Rectal smooth muscle tissue (tissue), 1 donor: ENCODE results near the gene RGP1.
A peak's percentile ranks its signal among the peaks of the same experiment; 100 is the strongest.

Experiments used
- H3K27ac ChIP-seq: one replicate; pipeline ENCODE4 v1.7.0; 2013; ENCODE audit warnings: low read depth, low read length, inconsistent platforms
- H3K27me3 ChIP-seq: one replicate; pipeline ENCODE4 v1.7.0; 2013; ENCODE audit warnings: low read length; ENCODE audit not compliant: control insufficient read depth, insufficient read depth
- H3K36me3 ChIP-seq: one replicate; pipeline ENCODE4 v1.7.0; 2013; ENCODE audit warnings: low read length; ENCODE audit not compliant: control insufficient read depth, insufficient read depth
- H3K4me1 ChIP-seq: one replicate; pipeline ENCODE4 v1.7.0; 2013; ENCODE audit warnings: low read length; ENCODE audit not compliant: control insufficient read depth, insufficient read depth
- H3K4me3 ChIP-seq: one replicate; pipeline ENCODE4 v1.7.0; 2013; ENCODE audit warnings: low read length
- H3K9ac ChIP-seq: one replicate; pipeline ENCODE4 v1.7.0; 2013; ENCODE audit warnings: low read length

The RGP1 gene

GRCh38 chr9:35748858-35749514 is at the start of gene RGP1, which contains the start of gene GBA2:
Gene RGP1, plus strand, starts transcription at chr9:35749287. Its CDS starts 469 bp downstream, at chr9:35749756.
Gene GBA2, minus strand, starts transcription at chr9:35749228. Its CDS starts 524 bp downstream, at chr9:35748704.
- H3K27me3 ChIP-seq, result no peaks in the 10 kb centered on the region
- H3K4me3 ChIP-seq, result peak within 1 kb of the TSS; percentile 84
- H3K9ac ChIP-seq, result peak within 1 kb of the TSS; percentile 90
- H3K27ac ChIP-seq, result peak within 1 kb of the TSS; percentile 80
- H3K36me3 ChIP-seq, result peaks cover 37% of the 10 kb centered on the region
- peaks cover 22% of the 10 kb centered on the region for H3K4me1 ChIP-seq

- no peak overlapping the region for H3K4me3 ChIP-seq
- peaks cover 2% of the 10 kb centered on the region for H3K4me1 ChIP-seq
- H3K36me3 ChIP-seq, result peaks cover 78% of the 10 kb centered on the region
- H3K27ac ChIP-seq, result no peak overlapping the region
- no peak overlapping the region for H3K9ac ChIP-seq
- no peaks in the 10 kb centered on the region for H3K27me3 ChIP-seq
Observed at GRCh38 chr9:35700031-35700430, 49.1 kb upstream of the RGP1 start.

- H3K27ac ChIP-seq, result no peak overlapping the region
- no peaks in the 10 kb centered on the region for H3K27me3 ChIP-seq
- H3K9ac ChIP-seq, result no peak overlapping the region
- peaks cover 2% of the 10 kb centered on the region for H3K4me1 ChIP-seq
- peaks cover 87% of the 10 kb centered on the region for H3K36me3 ChIP-seq
- H3K4me3 ChIP-seq, result no peak overlapping the region
Observed at GRCh38 chr9:35700942-35701341, 48.1 kb upstream of the RGP1 start.

- Histone ChIP-seq H3K36me3 (peaks cover 94% of the 10 kb centered on the region), H3K27ac (no peak overlapping the region), H3K27me3 (no peaks in the 10 kb centered on the region), H3K4me3 (no peak overlapping the region), H3K4me1 (no peaks in the 10 kb centered on the region), H3K9ac (no peak overlapping the region)
Observed at GRCh38 chr9:35702696-35703095, 46.4 kb upstream of the RGP1 start.

- Histone ChIP-seq H3K36me3 (peaks cover 90% of the 10 kb centered on the region), H3K27me3 (no peaks in the 10 kb centered on the region), H3K27ac (no peak overlapping the region), H3K9ac (no peak overlapping the region), H3K4me3 (no peak overlapping the region), H3K4me1 (no peaks in the 10 kb centered on the region)
Observed at GRCh38 chr9:35703906-35704672, 45.0 kb upstream of the RGP1 start.

- Histone ChIP-seq H3K9ac (no peak overlapping the region), H3K27me3 (no peaks in the 10 kb centered on the region), H3K4me3 (no peak overlapping the region), H3K27ac (no peak overlapping the region), H3K36me3 (peaks cover 83% of the 10 kb centered on the region), H3K4me1 (no peaks in the 10 kb centered on the region)
Observed at GRCh38 chr9:35705372-35705771, 43.7 kb upstream of the RGP1 start.

GRCh38 chr9:35705836-35706430 is 43.2 kb upstream of the RGP1 start:
- H3K27ac ChIP-seq, result no peak overlapping the region
- H3K4me3 ChIP-seq, result no peak overlapping the region
- H3K4me1 ChIP-seq, result no peaks in the 10 kb centered on the region
- no peaks in the 10 kb centered on the region for H3K27me3 ChIP-seq
- H3K9ac ChIP-seq, result no peak overlapping the region
- H3K36me3 ChIP-seq, result peaks cover 83% of the 10 kb centered on the region

GRCh38 chr9:35706951-35707350 is 42.1 kb upstream of the RGP1 start:
- H3K4me1 ChIP-seq, result no peaks in the 10 kb centered on the region
- no peak overlapping the region for H3K4me3 ChIP-seq
- no peak overlapping the region for H3K27ac ChIP-seq
- no peak overlapping the region for H3K9ac ChIP-seq
- peaks cover 84% of the 10 kb centered on the region for H3K36me3 ChIP-seq
- no peaks in the 10 kb centered on the region for H3K27me3 ChIP-seq

GRCh38 chr9:35708146-35708545 is 40.9 kb upstream of the RGP1 start:
- H3K27ac ChIP-seq, result no peak overlapping the region
- no peaks in the 10 kb centered on the region for H3K4me1 ChIP-seq

GRCh38 chr9:35710818-35711500 is 38.1 kb upstream of the RGP1 start:
- Histone ChIP-seq H3K4me1 (no peaks in the 10 kb centered on the region), H3K27ac (no peak overlapping the region), H3K9ac (no peak overlapping the region), H3K27me3 (no peaks in the 10 kb centered on the region), H3K4me3 (no peak overlapping the region), H3K36me3 (peaks cover 77% of the 10 kb centered on the region)

More at GRCh38 chr9:35708146-35708545, 40.9 kb upstream of the RGP1 start:
- Histone ChIP-seq H3K36me3 (peaks cover 83% of the 10 kb centered on the region), H3K4me3 (no peak overlapping the region), H3K27me3 (no peaks in the 10 kb centered on the region), H3K9ac (peak overlapping the region; percentile 32)

- Histone ChIP-seq H3K36me3 (peaks cover 76% of the 10 kb centered on the region), H3K4me3 (no peak overlapping the region), H3K4me1 (no peaks in the 10 kb centered on the region), H3K27me3 (no peaks in the 10 kb centered on the region), H3K27ac (no peak overlapping the region), H3K9ac (no peak overlapping the region)
Observed at GRCh38 chr9:35711501-35712428, 37.3 kb upstream of the RGP1 start.
